ENCODE data around the gene RAD51B. TPM values are rescaled to one million over a fixed set of nuclear protein-coding genes. Genes with fewer than 3 reads are reported as not detected.

Gene RAD51B
- total RNA-seq, 4 donors from 2014 or later, result 19.6 to 39.7 (median 25.4) TPM

DNA sequence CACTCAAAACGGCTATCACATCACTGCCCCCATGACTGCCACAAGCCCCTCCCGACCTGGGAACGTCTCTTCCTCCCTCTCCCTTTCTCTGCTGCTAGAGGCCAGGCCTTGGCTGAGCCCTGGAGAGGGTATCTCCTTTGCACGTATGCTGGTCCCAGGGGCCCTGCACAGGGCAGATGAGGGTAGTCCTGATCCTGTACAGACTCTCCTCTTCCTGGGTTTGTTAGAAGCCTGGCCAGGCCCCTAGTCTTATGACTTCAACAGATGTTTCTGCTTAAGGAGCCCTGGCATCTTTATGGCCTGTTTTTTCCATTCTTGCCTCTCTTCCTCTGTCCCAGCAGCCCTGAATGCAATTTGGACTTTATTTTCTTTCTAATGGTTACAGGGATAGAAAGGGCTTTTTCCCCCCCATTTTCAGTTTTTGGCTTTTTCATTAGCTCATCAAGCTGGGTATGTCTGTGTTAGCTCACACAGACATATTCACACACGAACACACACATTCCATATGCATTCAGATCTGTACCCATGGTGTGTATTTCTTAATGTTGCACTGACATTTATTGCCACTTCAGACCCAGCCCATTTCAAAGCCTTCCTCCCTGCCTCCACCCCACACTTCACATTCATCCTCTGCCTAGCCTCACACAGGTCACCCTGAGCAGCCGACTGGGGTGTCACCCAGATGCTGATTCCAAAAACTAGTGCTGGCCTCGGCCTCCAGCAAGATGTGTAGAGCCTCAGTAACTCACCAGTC, 770.0 kb downstream of the RAD51B start:
- Histone ChIP-seq H3K9me3 (no peaks in the 10 kb centered on the region), H3K4me3 (no peak overlapping the region), H3K36me3 (no peaks in the 10 kb centered on the region), H3K4me1 (peaks cover 70% of the 10 kb centered on the region), H3K27ac (peak overlapping the region; percentile 83), H3K27me3 (no peaks in the 10 kb centered on the region)
- WGBS, result 41% methylated on average over 7 of the region's 7 CpGs
- TF ChIP-seq POLR2A (IDR thresholded peaks at IDR 0.05) (no peak), POLR2AphosphoS5 (IDR thresholded peaks at IDR 0.05) (peak in 1 of 3 donors; percentile 15)
- DNase-seq (ENCODE audit: low spot score in 2 of 2), result peak; percentile 76 to 87

DNA sequence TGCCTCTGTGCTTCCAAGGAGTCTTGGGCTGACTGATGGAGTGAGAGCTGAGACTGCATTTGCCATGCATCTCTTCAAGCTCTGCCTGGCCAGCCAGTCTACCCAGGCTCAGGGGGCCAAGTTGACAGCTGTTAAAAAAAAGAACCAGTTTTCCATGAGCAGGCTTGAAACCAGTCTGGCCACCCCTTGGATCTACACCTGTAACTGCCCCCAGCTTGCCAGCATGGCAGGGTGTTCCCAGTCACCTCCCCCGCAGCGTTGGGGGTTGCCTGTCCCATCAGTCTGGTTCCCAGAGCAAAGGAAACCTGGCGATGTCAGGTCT, 770.6 kb downstream of the RAD51B start:
- peaks cover 65% of the 10 kb centered on the region for H3K4me1 ChIP-seq
- H3K4me3 ChIP-seq, result no peak overlapping the region
- DNase-seq (ENCODE audit: low spot score in 2 of 2), result no peak
- H3K36me3 ChIP-seq, result no peaks in the 10 kb centered on the region
- no peaks in the 10 kb centered on the region for H3K9me3 ChIP-seq
- TF ChIP-seq, protein P1, sequence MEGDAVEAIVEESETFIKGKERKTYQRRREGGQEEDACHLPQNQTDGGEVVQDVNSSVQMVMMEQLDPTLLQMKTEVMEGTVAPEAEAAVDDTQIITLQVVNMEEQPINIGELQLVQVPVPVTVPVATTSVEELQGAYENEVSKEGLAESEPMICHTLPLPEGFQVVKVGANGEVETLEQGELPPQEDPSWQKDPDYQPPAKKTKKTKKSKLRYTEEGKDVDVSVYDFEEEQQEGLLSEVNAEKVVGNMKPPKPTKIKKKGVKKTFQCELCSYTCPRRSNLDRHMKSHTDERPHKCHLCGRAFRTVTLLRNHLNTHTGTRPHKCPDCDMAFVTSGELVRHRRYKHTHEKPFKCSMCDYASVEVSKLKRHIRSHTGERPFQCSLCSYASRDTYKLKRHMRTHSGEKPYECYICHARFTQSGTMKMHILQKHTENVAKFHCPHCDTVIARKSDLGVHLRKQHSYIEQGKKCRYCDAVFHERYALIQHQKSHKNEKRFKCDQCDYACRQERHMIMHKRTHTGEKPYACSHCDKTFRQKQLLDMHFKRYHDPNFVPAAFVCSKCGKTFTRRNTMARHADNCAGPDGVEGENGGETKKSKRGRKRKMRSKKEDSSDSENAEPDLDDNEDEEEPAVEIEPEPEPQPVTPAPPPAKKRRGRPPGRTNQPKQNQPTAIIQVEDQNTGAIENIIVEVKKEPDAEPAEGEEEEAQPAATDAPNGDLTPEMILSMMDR (IDR thresholded peaks at IDR 0.05), result no peak
- TF ChIP-seq POLR2AphosphoS5 (IDR thresholded peaks at IDR 0.05), result no peak
- TF ChIP-seq POLR2A (IDR thresholded peaks at IDR 0.05), result no peak
- TF ChIP-seq EP300 (IDR thresholded peaks at IDR 0.05), result no peak
- H3K27me3 ChIP-seq, result no peaks in the 10 kb centered on the region
- peak overlapping the region; percentile 83 for H3K27ac ChIP-seq
- 67% methylated on average over 3 of the region's 3 CpGs for WGBS

DNA sequence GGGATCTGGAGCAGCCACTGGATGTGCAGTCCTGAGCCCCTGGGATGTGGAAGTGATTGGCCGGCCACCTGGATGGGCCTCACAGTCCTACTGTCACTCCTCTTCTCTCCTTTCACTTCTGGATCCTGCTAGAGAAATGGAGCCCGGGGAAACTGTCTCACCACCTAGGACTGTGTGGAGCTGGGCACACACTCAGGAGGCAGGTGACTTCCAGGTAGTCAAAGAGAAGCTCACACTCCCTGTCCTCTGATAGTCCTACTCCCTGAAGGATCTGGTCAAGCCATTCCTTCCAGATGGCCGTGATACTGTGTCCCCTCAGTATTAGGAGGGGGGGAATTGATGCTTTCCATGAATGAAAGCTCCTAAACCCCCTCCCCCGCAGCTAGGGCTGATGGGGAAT, 772.2 kb downstream of the RAD51B start:
- Histone ChIP-seq H3K4me3 (no peak overlapping the region), H3K36me3 (no peaks in the 10 kb centered on the region), H3K27ac (no peak overlapping the region), H3K9me3 (no peaks in the 10 kb centered on the region), H3K4me1 (peaks cover 49% of the 10 kb centered on the region), H3K27me3 (no peaks in the 10 kb centered on the region)
- DNase-seq (ENCODE audit: low spot score in 2 of 2), result peak; percentile 24 to 28
- TF ChIP-seq EP300 (IDR thresholded peaks at IDR 0.05) (no peak), POLR2AphosphoS5 (IDR thresholded peaks at IDR 0.05) (no peak), POLR2A (IDR thresholded peaks at IDR 0.05) (no peak)
- TF ChIP-seq, protein P1 (IDR thresholded peaks at IDR 0.05), result no peak
- 96% methylated on average over 4 of the region's 4 CpGs for WGBS

DNA sequence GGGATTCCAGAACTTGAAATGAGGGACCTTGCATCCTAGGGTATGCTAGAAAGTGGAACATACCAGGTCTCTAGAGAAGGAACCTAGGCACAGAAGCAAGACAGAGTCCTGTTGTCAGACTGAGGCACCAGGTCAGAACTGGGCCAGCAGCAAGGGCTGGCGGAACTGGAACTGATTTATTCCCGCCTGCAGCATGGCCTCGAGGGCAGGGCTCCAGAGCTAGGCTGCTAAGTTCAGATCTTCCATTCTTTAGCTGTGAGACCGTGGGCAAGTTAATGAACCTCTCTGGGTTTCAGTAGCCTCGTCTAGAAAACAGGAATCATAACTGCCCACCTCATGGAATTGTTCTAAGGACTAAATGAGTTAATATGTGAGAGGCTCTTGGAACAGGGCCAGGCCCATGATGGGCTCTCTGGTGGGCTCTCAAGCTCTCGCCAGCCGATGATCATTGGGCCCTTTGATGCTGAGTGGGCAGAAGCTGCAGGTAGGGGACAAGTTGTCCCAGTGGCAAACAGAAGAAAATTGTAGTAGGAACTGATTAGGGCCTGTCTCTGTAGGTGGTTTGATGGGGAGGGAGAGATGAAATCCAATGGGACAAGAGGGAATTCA, 773.5 kb downstream of the RAD51B start:
- Histone ChIP-seq H3K9me3 (no peaks in the 10 kb centered on the region), H3K36me3 (no peaks in the 10 kb centered on the region), H3K4me3 (no peak overlapping the region), H3K27me3 (no peaks in the 10 kb centered on the region), H3K4me1 (peaks cover 38% of the 10 kb centered on the region), H3K27ac (no peak overlapping the region)
- TF ChIP-seq, protein P1 (IDR thresholded peaks at IDR 0.05), result no peak
- TF ChIP-seq EP300 (IDR thresholded peaks at IDR 0.05) (no peak), POLR2A (IDR thresholded peaks at IDR 0.05) (no peak), POLR2AphosphoS5 (IDR thresholded peaks at IDR 0.05) (no peak)
- WGBS, result 89% methylated on average over 7 of the region's 7 CpGs
- DNase-seq (ENCODE audit: low spot score in 2 of 2), result peak; percentile 43 to 46

DNA sequence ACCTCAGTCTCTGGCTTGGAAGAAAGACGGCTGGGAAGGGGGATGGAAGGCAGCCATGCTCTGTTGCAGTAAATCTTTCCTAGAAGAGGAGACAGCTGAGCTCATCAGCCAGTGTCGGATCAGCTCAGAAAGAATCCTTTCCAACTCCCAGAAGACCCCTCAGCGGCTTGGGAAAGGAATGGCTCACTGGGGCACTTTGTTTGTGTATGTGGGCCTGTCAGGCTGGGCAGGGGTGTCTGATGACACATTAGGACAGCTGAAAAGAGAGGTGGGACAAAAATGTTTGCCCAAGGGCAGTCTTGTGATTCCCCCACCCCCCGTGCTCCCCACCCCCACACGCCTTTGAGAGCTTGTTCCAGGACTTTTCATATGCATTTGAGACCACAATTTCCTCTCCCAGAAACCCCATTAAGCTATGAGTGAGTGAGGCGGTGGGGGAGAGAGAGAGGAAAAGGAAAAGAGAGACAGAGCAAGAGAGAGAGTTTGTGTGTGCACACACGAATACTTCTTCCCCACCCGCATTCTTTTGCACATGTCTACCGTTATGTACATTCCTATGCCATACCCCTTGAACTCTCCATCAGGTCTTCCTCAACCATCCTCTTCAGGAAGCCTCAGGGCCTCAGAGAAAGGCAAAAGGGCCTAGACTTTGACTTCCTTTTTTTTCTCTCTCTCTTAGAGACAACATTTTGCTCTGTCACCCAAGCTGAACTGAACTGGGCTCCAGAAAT, 774.4 kb downstream of the RAD51B start:
- Histone ChIP-seq H3K36me3 (no peaks in the 10 kb centered on the region), H3K27me3 (no peaks in the 10 kb centered on the region), H3K9me3 (no peaks in the 10 kb centered on the region), H3K27ac (no peak overlapping the region), H3K4me3 (no peak overlapping the region), H3K4me1 (peaks cover 37% of the 10 kb centered on the region)
- 44% methylated on average over 9 of the region's 9 CpGs for WGBS
- peak; percentile 16 to 44 for DNase-seq (ENCODE audit: low spot score in 2 of 2)
- TF ChIP-seq POLR2A (IDR thresholded peaks at IDR 0.05), result no peak
- TF ChIP-seq, protein P1 (IDR thresholded peaks at IDR 0.05), result no peak
